Ovary (tissue), 9 donors: ENCODE measurements around the gene IQGAP2. TPM values are rescaled to one million over a fixed set of nuclear protein-coding genes. Genes with fewer than 3 reads are reported as not detected.

Experiments used
- DNase-seq, 5 donors: peaks; one replicate each; pipeline ENCODE4 v3.0.0-alpha.2; 2019 to 2020
- H3K27ac ChIP-seq, 2 donors: fragments of 200-600 bp; one replicate each; pipeline versions ENCODE4 v1.5.1 to v1.8.0; 2019 to 2022
- H3K27me3 ChIP-seq: fragments of 200-600 bp; one replicate; pipeline ENCODE4 v1.8.0; 2022
- H3K36me3 ChIP-seq: fragments of 200-600 bp; sonication (generic); one replicate; pipeline ENCODE4 v1.5.1; 2019
- H3K4me1 ChIP-seq: one replicate; pipeline ENCODE4 v1.8.1; 2013; ENCODE audit warnings: mild to moderate bottlenecking, moderate library complexity; ENCODE audit not compliant: insufficient read depth
- H3K4me3 ChIP-seq: fragments of 200-600 bp; sonication (generic); one replicate; pipeline ENCODE4 v1.5.1; 2017
- H3K9me3 ChIP-seq, 2 donors: fragments of 200-600 bp in 1 of 2; sonication (generic) in 1 of 2; one replicate each; pipeline versions ENCODE4 v1.5.1 to v1.8.1; 2013 to 2019; ENCODE audit warnings: mild to moderate bottlenecking in 1 of 2, moderate library complexity in 1 of 2
- EP300 ChIP-seq: sonication (generic); formaldehyde crosslinking; IDR thresholded peaks from one replicate; pipeline ENCODE4 v1.6.1; 2017; ENCODE audit warnings: antibody characterized with exemption
- POLR2A ChIP-seq: fragments of 450-650 bp; IDR thresholded peaks from one replicate; pipeline ENCODE4 v1.6.1; 2017; ENCODE audit warnings: antibody characterized with exemption, mild to moderate bottlenecking, moderate library complexity
- WGBS, 3 donors: extraction: QIAGEN DNeasy Blood & Tissue Kit in 1 of 3; methylation state at CpG; one replicate each; pipeline versions ENCODE4 v1.1.5 to v1.1.7; 2013 to 2017; 5-methylcytosine and 5-hydroxymethylcytosine counted together
- intact Hi-C, 4 donors: fragments of 100-400 bp; cut with DNase I; formaldehyde crosslinking; loops; one replicate each; pipeline versions ENCODE4 v1.11.0 to v1.15.1; 2022 to 2023
- polyA plus RNA-seq, 2 donors: library from polyadenylated mRNA; stranded (reverse); fragments of 200-250 nt in 1 of 2; fragments of 350-450 nt in 1 of 2; fragmentation: Illumina TruSeq in 1 of 2; extraction: RNeasy Lipid Tissue Mini Kit (QIAGEN cat#74804) in 1 of 2; gene quantifications; one replicate each; pipeline ENCODE4 v1.2.3, GENCODE V29; 2013 to 2014
- total RNA-seq, 7 donors: library from RNA; depleted of rRNA in 2 of 7; stranded (reverse); fragments of >200 nt in 2 of 7; fragmentation: NEBNext Ultra II Directional in 3 of 7; extraction: Animal tissue kit (Norgen Biotek cat#: 25700) in 3 of 7; gene quantifications; one replicate each; pipeline versions ENCODE4 v1.1.0 to v1.2.4, GENCODE V29; 2016 to 2023
- TF ChIP-seq, protein P1 (sequence below), 3 donors: fragments of 450-650 bp in 2 of 3; fragments of 200-600 bp in 1 of 3; IDR thresholded peaks; one replicate each; pipeline versions ENCODE4 v1.5.1 to v1.8.0; 2016 to 2022; ENCODE audit warnings: antibody characterized with exemption in 3 of 3, mild to moderate bottlenecking in 1 of 3
- donor health status: DM: no; HTN: no; CAD: no; lungs with moderate emphysema.
- donor health status: DM: no; HTN: no; CAD: no.
- donor health status: Bipolar disorder and iron deficiency.
- donor health status: DM: yes; HTN: yes; CAD: no.
- donor health status: DM: no; HTN: no; CAD: no.
- donor health status: DM: yes; HTN: yes; CAD: no.

Gene IQGAP2
- total and polyA plus RNA-seq, 9 donors, result 8.6 to 27.6 (median 13.9) TPM

DNA sequence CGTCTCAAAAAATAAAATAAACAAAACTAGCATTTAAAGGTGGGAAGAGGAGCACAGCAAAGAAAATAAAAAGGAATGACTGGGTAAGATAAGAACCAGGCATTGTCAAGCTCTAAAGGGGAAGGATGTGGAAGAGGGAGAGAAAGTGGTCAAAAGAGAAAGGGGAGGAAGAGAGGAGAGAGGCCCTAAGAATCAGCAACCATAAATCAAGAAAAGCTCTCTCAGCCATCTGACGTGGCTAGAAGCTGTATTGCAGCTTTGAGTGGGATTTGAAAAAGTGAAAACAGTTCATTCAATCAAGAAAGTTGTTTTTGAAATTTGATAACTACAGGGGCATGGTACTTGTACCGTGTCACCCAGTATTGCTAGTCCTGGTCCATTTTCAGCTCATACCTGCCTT, 267.4 kb downstream of the IQGAP2 start:
- WGBS, 3 donors, result 88 to 91% (median 88%) methylated on average over 3 of the region's 3 CpGs
- Histone ChIP-seq H3K36me3 (no peaks in the 10 kb centered on the region), H3K4me3 (no peak overlapping the region), H3K27ac (no peak overlapping the region), H3K9me3 (no peaks in the 10 kb centered on the region), H3K4me1 (no peaks in the 10 kb centered on the region), H3K27me3 (no peaks in the 10 kb centered on the region)
- no peak for DNase-seq
- intact Hi-C loops, result no loop called here
- TF ChIP-seq POLR2A (no peak), EP300 (no peak)
- TF ChIP-seq, protein P1, sequence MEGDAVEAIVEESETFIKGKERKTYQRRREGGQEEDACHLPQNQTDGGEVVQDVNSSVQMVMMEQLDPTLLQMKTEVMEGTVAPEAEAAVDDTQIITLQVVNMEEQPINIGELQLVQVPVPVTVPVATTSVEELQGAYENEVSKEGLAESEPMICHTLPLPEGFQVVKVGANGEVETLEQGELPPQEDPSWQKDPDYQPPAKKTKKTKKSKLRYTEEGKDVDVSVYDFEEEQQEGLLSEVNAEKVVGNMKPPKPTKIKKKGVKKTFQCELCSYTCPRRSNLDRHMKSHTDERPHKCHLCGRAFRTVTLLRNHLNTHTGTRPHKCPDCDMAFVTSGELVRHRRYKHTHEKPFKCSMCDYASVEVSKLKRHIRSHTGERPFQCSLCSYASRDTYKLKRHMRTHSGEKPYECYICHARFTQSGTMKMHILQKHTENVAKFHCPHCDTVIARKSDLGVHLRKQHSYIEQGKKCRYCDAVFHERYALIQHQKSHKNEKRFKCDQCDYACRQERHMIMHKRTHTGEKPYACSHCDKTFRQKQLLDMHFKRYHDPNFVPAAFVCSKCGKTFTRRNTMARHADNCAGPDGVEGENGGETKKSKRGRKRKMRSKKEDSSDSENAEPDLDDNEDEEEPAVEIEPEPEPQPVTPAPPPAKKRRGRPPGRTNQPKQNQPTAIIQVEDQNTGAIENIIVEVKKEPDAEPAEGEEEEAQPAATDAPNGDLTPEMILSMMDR (IDR thresholded peaks at IDR 0.05), result no peak

DNA sequence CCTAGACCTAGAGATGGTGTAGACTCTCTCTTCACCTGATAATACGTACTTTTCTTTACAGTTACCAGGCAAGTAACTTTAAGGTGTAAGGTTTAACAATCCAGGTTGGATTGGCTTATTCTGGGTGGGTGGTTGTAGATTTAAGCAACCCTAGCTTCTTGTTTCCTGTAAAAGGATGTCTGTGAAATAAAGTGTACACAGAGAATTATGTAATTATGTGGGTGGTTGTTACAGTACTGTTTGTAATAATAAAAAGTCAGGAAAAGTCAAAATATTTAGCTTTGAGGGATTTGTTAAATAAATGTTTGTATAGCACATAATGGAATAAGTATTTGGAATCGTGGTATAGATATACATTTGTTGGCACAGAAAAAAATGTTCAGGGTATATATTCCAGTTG, 269.2 kb downstream of the IQGAP2 start:
- Histone ChIP-seq H3K27ac (no peak overlapping the region), H3K4me1 (no peaks in the 10 kb centered on the region), H3K9me3 (no peaks in the 10 kb centered on the region), H3K36me3 (no peaks in the 10 kb centered on the region), H3K27me3 (no peaks in the 10 kb centered on the region), H3K4me3 (no peak overlapping the region)
- 44 to 55% (median 45%) methylated on average over 2 of the region's 2 CpGs for WGBS, 3 donors
- intact Hi-C loops, result no loop called here
- TF ChIP-seq, protein P1 (IDR thresholded peaks at IDR 0.05), result no peak
- no peak for TF ChIP-seq EP300
- no peak for TF ChIP-seq POLR2A
- no peak for DNase-seq

DNA sequence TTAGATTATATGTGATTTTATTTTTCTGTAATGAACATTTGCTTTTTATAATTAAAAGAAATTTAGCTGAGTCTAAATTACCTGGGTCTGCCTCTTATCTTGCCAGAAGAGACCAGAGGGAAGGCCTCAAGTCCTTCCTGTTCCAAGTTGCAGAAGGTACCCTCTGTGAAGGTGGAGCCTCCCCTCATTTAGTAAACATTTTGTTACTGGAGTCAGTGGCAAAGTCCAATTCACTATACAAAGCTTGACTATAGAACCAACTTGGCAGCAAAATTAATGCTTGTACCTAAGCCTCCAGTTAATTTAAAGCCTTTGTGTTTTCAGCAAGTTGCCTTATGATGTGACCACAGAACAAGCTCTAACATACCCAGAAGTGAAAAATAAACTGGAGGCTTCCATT, 270.0 kb downstream of the IQGAP2 start:
- Histone ChIP-seq H3K36me3 (no peaks in the 10 kb centered on the region), H3K4me3 (no peak overlapping the region), H3K27ac (no peak overlapping the region), H3K9me3 (no peaks in the 10 kb centered on the region), H3K4me1 (no peaks in the 10 kb centered on the region), H3K27me3 (no peaks in the 10 kb centered on the region)
- DNase-seq, result no peak
- intact Hi-C loops, result no loop called here
- TF ChIP-seq EP300 (no peak), POLR2A (no peak)
- TF ChIP-seq, protein P1 (IDR thresholded peaks at IDR 0.05), result no peak

DNA sequence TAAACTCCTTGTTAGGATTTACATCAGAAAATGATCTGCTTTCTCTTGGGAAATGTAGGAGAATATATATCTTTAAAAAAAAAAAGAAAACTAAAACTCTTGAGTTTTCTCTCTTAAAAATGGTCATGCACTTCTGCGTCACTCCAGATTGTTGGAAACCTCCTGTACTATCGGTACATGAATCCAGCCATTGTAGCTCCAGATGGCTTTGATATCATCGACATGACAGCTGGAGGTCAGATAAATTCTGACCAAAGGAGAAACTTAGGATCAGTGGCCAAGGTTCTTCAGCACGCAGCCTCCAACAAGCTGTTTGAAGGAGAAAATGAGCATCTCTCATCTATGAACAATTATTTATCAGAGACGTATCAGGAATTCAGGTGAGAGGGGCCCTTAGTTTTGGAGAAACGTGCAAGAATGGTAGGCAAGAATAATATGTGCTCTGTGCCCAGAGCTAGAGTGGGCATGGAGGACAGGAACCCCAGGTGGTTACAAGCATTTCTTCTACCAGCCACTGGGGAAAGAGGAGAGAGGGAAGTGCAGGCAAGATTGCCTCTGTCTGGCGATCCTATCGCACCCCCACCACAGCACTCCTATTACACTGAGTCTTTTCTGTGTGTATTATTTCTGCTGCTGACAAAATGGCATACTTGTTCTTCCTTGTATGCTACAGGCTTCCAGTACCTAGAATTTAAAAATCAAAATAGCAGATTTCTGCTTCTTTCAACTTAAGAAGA, 271.4 kb downstream of the IQGAP2 start:
- Histone ChIP-seq H3K4me3 (no peak overlapping the region), H3K9me3 (no peaks in the 10 kb centered on the region), H3K27ac (no peak overlapping the region), H3K27me3 (no peaks in the 10 kb centered on the region), H3K36me3 (no peaks in the 10 kb centered on the region), H3K4me1 (no peaks in the 10 kb centered on the region)
- 54 to 67% (median 64%) methylated on average over 8 of the region's 8 CpGs for WGBS, 3 donors
- no peak for DNase-seq
- TF ChIP-seq POLR2A (no peak), EP300 (no peak)
- TF ChIP-seq, protein P1 (IDR thresholded peaks at IDR 0.05), result no peak
- intact Hi-C loops, result no loop called here
